ENCODE measurements around the gene SMPDL3B.

Gene SMPDL3B

DNA sequence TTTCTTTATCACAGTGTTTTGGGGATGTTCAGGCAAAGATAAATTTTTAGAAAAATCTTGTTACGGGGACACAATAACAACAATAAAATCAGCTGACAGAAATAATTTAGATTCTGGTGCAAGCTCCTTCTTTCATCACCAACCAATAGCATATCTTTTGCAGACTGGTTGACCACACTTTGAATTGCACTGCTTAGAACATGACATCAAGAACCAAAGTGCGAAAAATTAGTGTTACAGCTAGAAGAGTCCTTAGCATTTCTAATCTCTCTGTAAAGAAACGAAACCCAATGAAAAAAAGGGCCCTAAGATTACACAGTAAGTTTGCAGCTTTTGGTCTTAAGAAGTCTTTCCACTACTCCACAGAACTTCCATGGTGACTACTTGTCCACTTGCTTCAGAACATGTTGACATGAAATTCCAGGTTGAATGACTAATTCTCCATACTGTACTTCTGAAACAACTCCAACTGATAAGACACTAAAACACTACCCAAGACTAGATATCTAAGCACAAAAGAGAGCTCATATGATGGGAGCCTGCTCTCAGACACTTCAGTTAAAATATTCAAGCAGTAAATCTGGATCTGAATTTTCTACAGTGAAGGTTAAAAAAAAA, 56.2 kb downstream of the SMPDL3B start:
- no peaks in the 10 kb centered on the region for H3K27me3 ChIP-seq (ENCODE audit: insufficient read depth, low read length, poor library complexity, severe bottlenecking)
- H3K9me3 ChIP-seq (ENCODE audit: insufficient read depth, low read depth, low read length): no peaks in the 10 kb centered on the region
- peaks cover 65% of the 10 kb centered on the region; the same call in 1 of the 2 replicates for H3K36me3 ChIP-seq (ENCODE audit: insufficient read depth, low read length)
- no peaks in the 10 kb centered on the region for H3K79me2 ChIP-seq (ENCODE audit: insufficient read depth, low read length)
- H4K20me1 ChIP-seq (ENCODE audit: insufficient read depth, low read length, poor library complexity, severe bottlenecking): no peaks in the 10 kb centered on the region
- H2AFZ ChIP-seq (ENCODE audit: low read length): no peak overlapping the region
- no peak overlapping the region for H3K4me3 ChIP-seq (ENCODE audit: low read length, poor library complexity, severe bottlenecking)
- H3K9ac ChIP-seq (ENCODE audit: low read depth, low read length, poor library complexity, severe bottlenecking): no peak overlapping the region
- TF ChIP-seq, protein P1, sequence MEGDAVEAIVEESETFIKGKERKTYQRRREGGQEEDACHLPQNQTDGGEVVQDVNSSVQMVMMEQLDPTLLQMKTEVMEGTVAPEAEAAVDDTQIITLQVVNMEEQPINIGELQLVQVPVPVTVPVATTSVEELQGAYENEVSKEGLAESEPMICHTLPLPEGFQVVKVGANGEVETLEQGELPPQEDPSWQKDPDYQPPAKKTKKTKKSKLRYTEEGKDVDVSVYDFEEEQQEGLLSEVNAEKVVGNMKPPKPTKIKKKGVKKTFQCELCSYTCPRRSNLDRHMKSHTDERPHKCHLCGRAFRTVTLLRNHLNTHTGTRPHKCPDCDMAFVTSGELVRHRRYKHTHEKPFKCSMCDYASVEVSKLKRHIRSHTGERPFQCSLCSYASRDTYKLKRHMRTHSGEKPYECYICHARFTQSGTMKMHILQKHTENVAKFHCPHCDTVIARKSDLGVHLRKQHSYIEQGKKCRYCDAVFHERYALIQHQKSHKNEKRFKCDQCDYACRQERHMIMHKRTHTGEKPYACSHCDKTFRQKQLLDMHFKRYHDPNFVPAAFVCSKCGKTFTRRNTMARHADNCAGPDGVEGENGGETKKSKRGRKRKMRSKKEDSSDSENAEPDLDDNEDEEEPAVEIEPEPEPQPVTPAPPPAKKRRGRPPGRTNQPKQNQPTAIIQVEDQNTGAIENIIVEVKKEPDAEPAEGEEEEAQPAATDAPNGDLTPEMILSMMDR (conservative IDR thresholded peaks at IDR 0.05; ENCODE audit: low read length): no peak
- TF ChIP-seq EZH2phosphoT487 (IDR thresholded peaks at IDR 0.05; ENCODE audit: borderline replicate concordance): no peak
- H3K4me2 ChIP-seq (ENCODE audit: low read depth, low read length, poor library complexity, severe bottlenecking): no peak overlapping the region
- H3K4me1 ChIP-seq (ENCODE audit: insufficient read depth, low read length, poor library complexity, severe bottlenecking): peaks cover 11% of the 10 kb centered on the region
- no peaks in the 10 kb centered on the region for H3F3A ChIP-seq (ENCODE audit: low read depth)
- no peaks in the 10 kb centered on the region for H3K9me2 ChIP-seq (replicated peaks; ENCODE audit: low read depth, low read length)

DNA sequence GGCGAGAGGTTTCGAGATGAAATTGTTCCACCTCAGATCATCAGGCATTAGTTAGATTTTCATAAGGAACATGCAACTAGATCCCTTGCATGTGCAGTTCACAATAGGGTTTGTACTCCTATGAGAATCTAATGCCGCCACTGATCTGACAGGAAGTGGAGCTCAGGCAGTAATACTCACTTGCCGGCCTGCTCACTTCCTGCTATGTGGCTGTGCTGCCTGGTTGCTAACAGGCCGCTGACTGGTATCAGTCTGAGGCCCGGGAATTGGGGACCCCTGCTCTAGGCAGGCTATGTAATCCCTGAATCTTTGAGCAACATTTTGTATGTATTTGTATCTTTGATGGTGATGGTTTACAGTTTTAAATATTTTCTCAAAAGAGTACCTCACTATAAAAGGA, 57.5 kb downstream of the SMPDL3B start:
- Histone ChIP-seq H3K79me2 (ENCODE audit: insufficient read depth, low read length) (no peaks in the 10 kb centered on the region), H3F3A (ENCODE audit: low read depth) (no peaks in the 10 kb centered on the region), H4K20me1 (ENCODE audit: insufficient read depth, low read length, poor library complexity, severe bottlenecking) (no peaks in the 10 kb centered on the region), H3K9me2 (replicated peaks; ENCODE audit: low read depth, low read length) (no peaks in the 10 kb centered on the region), H3K36me3 (ENCODE audit: insufficient read depth, low read length) (peaks cover 71% of the 10 kb centered on the region; the same call in 1 of the 2 replicates), H3K4me2 (ENCODE audit: low read depth, low read length, poor library complexity, severe bottlenecking) (peak overlapping the region; percentile 53), H3K9ac (ENCODE audit: low read depth, low read length, poor library complexity, severe bottlenecking) (peak overlapping the region; percentile 67), H2AFZ (ENCODE audit: low read length) (peak overlapping the region; percentile 49), H3K27me3 (ENCODE audit: insufficient read depth, low read length, poor library complexity, severe bottlenecking) (no peaks in the 10 kb centered on the region), H3K9me3 (ENCODE audit: insufficient read depth, low read depth, low read length) (no peaks in the 10 kb centered on the region), H3K4me3 (ENCODE audit: low read length, poor library complexity, severe bottlenecking) (no peak overlapping the region), H3K4me1 (ENCODE audit: insufficient read depth, low read length, poor library complexity, severe bottlenecking) (peaks cover 11% of the 10 kb centered on the region)
- TF ChIP-seq EZH2phosphoT487 (IDR thresholded peaks at IDR 0.05; ENCODE audit: borderline replicate concordance): no peak
- TF ChIP-seq, protein P1 (conservative IDR thresholded peaks at IDR 0.05; ENCODE audit: low read length): no peak

DNA sequence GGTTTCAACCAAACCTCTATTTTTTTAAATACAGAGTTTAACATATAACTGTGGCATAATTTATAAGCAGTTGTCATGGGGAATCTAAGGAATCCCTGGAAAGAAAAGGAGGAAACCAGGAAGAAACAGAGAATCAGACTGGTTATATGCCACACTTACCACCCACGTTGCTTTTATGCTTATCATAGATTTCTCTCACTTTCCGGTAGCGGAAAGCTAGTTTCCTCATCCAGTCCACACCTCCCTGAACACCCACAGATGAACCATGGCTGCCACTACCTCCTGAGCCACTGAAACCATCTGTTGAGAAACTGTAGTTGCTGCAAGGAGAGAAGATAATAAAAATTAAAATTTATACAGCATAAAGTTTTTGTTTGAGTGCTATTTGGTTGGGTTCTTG, 58.4 kb downstream of the SMPDL3B start:
- Histone ChIP-seq H3K36me3 (ENCODE audit: insufficient read depth, low read length) (peaks cover 72% of the 10 kb centered on the region; the same call in 1 of the 2 replicates), H3K79me2 (ENCODE audit: insufficient read depth, low read length) (no peaks in the 10 kb centered on the region)
- no peak for TF ChIP-seq EZH2phosphoT487 (IDR thresholded peaks at IDR 0.05; ENCODE audit: borderline replicate concordance)
- TF ChIP-seq, protein P1 (conservative IDR thresholded peaks at IDR 0.05; ENCODE audit: low read length): no peak

More for the DNA sequence above, 58.4 kb downstream of the SMPDL3B start:
- Histone ChIP-seq H3K4me2 (ENCODE audit: low read depth, low read length, poor library complexity, severe bottlenecking) (no peak overlapping the region), H3K27me3 (ENCODE audit: insufficient read depth, low read length, poor library complexity, severe bottlenecking) (no peaks in the 10 kb centered on the region), H3K4me1 (ENCODE audit: insufficient read depth, low read length, poor library complexity, severe bottlenecking) (peaks cover 11% of the 10 kb centered on the region), H3K9me2 (replicated peaks; ENCODE audit: low read depth, low read length) (no peaks in the 10 kb centered on the region), H3K9me3 (ENCODE audit: insufficient read depth, low read depth, low read length) (no peaks in the 10 kb centered on the region), H4K20me1 (ENCODE audit: insufficient read depth, low read length, poor library complexity, severe bottlenecking) (no peaks in the 10 kb centered on the region), H3F3A (ENCODE audit: low read depth) (no peaks in the 10 kb centered on the region), H3K4me3 (ENCODE audit: low read length, poor library complexity, severe bottlenecking) (no peak overlapping the region), H3K9ac (ENCODE audit: low read depth, low read length, poor library complexity, severe bottlenecking) (peak overlapping the region; percentile 67), H2AFZ (ENCODE audit: low read length) (no peak overlapping the region)

Data from Loucy (cell line).